Choroid plexus epithelial cell (primary cell): ENCODE measurements around the gene COL5A1.
"Not testable (repeated sequence)": the region's sequence is repeated elsewhere in the genome, so short reads cannot be mapped to it uniquely, and the experiment has no call there.

Experiments
- DNase-seq: peaks from one replicate; pipeline ENCODE4 v3.0.0-alpha.2; 2010; ENCODE audit warnings: low read depth
- H3K4me3 ChIP-seq: 2 replicates; pipeline ENCODE4 v1.5.1; 2011; ENCODE audit warnings: low read depth, mild to moderate bottlenecking, control low read depth, low read length, moderate library complexity
- TF ChIP-seq, protein P1 (sequence below): conservative IDR thresholded peaks from 2 replicates; pipeline ENCODE4 v1.5.1; 2011; ENCODE audit warnings: low read depth, mild to moderate bottlenecking, control low read depth, inconsistent platforms, low read length, moderate library complexity

The COL5A1 gene

DNA sequence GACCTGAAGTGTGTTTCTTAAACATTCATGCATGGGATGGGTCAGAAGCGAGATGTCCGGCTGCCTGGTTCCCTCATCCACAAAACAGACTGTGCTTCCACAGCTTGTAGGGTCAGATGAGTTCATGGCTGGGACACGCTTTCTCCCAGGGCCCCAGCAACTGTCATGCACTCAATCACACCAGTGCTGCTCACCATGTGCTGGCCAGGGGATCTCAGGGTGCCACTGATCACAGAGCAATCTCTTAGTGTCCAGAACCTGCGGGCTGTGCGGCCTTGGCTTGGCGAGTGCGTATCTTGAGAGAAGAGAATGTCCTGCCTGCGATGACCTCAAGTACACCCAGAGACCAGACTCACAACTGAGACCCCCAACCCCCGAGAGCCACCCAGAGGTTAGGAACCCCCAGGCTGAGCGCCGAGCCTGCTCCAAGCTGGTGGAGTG is 213.0 kb downstream of the COL5A1 start:
- TF ChIP-seq, protein P1, sequence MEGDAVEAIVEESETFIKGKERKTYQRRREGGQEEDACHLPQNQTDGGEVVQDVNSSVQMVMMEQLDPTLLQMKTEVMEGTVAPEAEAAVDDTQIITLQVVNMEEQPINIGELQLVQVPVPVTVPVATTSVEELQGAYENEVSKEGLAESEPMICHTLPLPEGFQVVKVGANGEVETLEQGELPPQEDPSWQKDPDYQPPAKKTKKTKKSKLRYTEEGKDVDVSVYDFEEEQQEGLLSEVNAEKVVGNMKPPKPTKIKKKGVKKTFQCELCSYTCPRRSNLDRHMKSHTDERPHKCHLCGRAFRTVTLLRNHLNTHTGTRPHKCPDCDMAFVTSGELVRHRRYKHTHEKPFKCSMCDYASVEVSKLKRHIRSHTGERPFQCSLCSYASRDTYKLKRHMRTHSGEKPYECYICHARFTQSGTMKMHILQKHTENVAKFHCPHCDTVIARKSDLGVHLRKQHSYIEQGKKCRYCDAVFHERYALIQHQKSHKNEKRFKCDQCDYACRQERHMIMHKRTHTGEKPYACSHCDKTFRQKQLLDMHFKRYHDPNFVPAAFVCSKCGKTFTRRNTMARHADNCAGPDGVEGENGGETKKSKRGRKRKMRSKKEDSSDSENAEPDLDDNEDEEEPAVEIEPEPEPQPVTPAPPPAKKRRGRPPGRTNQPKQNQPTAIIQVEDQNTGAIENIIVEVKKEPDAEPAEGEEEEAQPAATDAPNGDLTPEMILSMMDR = no peak
- DNase-seq = no peak
- H3K4me3 ChIP-seq = no peak overlapping the region

DNA sequence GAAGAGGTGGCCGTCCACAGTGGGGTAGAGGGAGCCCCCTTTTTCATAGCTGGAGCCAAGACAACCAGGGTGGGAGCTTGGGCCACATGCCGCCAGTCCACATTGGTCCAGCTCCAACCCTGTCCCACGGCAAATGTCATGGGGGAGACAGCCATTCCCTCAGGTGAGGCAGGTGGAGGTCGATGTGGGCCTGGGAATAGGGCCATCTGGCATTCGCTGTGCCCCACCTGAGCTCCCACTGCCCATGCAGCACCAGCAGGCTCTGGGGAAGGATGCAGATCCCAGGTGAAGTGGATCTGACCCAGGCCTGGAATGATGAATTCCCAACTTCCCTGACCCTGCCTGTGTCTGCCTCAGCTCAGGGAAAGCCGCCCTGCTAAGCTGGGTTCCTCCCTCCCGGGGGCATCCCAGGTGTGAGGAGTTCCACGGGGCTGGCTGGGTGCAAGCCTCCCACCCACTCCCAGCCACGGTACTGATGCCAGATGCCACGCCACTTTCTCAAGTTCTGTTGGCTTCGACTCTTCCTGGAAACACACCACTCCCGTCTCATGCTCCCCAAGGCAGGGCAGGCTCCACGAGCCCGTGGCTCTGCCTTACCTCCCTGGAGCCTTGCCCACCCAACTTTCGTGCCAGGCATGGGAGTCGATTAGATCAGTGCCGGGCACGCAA is 213.8 kb downstream of the COL5A1 start:
- no peak for DNase-seq
- no peak overlapping the region for H3K4me3 ChIP-seq
- TF ChIP-seq, protein P1 = no peak

DNA sequence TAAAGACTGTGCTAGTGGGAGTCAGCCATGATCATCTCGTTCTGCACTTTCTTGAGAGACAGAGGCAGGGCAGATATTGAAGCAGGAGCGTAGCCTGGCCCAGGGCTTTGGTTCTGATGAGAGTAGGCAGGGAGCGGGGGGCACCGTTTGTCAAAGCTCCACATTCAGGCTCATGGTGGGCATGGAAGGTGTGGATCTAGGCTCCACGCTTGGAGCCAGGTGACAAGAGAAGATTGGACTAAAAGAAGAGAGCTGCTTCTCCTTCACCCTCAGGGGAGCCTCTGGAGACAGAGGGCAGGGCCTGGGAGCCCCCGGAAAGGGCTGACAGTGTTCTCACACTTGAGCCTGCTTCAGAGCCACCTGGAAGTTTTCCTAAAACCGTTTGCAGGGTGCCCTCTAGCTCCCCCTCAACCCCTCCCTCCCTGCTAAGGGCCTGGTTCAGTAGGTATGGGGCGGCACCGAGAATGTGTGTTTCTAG is 214.3 kb downstream of the COL5A1 start:
- DNase-seq = no peak
- no peak overlapping the region for H3K4me3 ChIP-seq
- TF ChIP-seq, protein P1 = no peak

DNA sequence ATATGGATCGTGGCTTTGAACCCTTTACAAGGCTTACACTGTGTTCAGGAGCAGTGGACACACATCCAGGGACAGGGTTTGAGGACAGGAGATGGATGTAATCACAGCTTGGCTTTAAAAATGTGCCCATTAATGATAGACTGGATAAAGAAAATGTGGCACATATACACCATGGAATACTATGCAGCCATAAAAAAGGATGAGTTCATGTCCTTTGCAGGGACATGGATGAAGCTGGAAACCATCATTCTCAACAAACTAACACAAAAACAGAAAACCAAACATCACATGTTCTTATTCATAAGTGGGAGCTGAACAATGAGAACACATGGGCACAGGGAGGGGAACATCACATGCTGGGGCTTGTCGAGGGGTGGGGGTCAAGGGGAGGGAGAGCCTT is 215.8 kb downstream of the COL5A1 start:
- DNase-seq, H3K4me3 ChIP-seq: not testable (repeated sequence)

DNA sequence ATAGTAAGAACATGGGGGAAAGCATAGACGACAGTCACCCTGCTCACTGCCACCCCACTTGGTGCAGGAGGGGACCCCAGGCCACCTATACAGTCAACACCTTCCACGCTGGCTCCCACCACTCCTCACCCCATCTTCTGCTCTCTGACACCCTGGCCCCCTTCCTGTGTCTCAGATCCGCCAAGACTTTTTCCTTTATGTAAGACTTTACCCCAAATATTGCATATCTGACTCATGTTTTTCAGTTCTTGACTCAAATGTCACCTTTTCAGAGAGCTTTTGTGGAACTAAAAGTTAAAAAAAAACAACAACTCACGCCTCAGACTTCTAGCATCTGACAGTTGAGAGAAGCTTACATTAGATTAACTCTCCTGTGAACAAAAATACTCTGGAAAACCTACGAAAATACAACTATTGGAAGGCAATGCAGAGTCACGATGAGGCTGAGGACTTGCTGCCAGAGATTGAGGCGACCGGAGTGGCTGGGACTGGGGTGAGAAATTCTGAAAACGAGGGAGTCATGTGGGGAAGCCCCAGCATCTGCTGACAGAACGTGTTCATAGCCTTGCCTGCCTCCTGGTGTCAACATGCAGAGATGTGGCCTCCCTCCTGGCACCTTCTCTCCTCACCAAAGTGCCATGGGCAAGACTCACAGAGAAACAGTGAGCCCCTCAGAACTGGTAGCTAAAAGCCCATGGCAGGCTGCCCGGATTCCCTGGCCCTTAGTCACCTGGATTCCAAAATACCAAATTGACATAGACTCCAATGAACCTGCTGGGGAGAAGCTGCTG is 216.6 kb downstream of the COL5A1 start:
- peak; percentile 24 for DNase-seq
- TF ChIP-seq, protein P1 = peak; percentile 22
- no peak overlapping the region for H3K4me3 ChIP-seq

DNA sequence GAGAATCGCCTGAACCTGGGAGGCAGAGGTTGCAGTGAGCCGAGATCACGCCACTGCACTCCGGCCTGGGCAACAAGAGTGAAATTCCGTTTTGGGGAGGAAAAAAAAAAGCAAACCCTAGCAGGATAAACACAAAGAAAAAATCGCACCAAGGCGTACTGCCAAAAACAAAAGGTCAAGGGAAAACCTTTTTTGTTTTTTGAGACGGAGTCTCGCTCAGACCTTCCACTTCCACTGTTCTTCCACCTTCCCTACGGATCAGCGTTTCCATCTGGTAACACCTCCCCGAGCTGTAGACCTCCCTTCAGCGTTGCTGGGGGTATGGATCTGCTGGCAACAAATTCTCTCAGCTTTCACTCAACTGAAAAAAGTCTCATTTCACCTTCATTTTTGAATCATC is 218.9 kb downstream of the COL5A1 start:
- no peak for DNase-seq
- H3K4me3 ChIP-seq = no peak overlapping the region
- TF ChIP-seq, protein P1 = no peak

DNA sequence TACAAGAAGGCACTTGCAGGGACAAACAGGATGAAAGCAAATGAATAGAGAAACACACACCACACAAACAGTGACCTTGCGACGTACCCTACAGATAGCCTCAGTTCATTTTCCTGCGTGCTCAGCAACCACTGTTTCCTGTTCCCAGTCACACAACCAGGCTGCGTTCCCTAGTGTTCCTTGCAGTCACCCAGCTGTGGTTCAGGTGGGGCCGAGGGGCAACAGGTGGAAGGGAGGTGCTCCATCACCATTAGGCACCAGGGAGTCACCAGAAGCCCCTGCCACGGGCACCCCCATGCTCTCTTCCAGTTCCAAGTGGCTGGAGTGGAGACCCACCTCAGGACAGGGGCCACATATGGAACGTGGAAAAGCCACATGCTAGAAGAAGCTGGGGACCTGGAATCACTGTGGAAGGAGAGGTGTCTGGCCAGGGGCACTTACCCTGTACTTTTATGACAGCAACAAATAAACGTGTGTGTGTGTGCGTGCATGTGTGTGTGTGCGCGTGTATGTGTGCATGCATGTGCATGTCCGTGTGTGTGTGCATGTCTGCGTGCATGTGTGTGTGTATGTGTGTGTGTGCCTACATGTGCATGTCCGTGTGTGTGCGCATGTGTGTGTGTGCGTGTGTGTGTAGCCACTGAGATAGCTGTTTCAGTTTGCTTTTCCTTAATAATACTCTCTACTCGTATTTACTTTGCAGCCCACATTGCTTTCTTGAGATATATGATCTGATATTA is 220.2 kb downstream of the COL5A1 start:
- TF ChIP-seq, protein P1 = no peak
- no peak for DNase-seq
- no peak overlapping the region for H3K4me3 ChIP-seq
